Esophagus muscularis mucosa (tissue), 4 donors: ENCODE data around the gene ADK.
"Not testable (repeated sequence)": the region's sequence is repeated elsewhere in the genome, so short reads cannot be mapped to it uniquely, and the experiment has no call there.

Experiments used
- EP300 ChIP-seq: sonication (generic); formaldehyde crosslinking; IDR thresholded peaks from one replicate; pipeline ENCODE4 v1.6.1; 2017; ENCODE audit warnings: antibody characterized with exemption
- POLR2A ChIP-seq: fragments of 450-650 bp; IDR thresholded peaks from one replicate; pipeline ENCODE4 v1.6.1; 2017; ENCODE audit warnings: antibody characterized with exemption, moderate library complexity, mild to moderate bottlenecking, low read depth
- POLR2AphosphoS5 ChIP-seq, 2 donors: sonication (generic); formaldehyde crosslinking; IDR thresholded peaks; one replicate each; pipeline ENCODE4 v1.6.1; 2017; ENCODE audit warnings: antibody characterized with exemption in 2 of 2
- TF ChIP-seq, protein P1 (sequence below), 3 experiments: fragments of 200-600 bp in 2 of 3; fragments of 450-650 bp in 1 of 3; sonication (generic) in 2 of 3; IDR thresholded peaks; one replicate each; pipeline ENCODE4 v1.5.1; 2017 to 2019; ENCODE audit warnings: antibody characterized with exemption in 3 of 3, mild to moderate bottlenecking in 2 of 3, moderate library complexity in 1 of 3

GRCh38 chr10:74217110-74217509, 66.1 kb downstream of the ADK start:
- TF ChIP-seq, protein P1, sequence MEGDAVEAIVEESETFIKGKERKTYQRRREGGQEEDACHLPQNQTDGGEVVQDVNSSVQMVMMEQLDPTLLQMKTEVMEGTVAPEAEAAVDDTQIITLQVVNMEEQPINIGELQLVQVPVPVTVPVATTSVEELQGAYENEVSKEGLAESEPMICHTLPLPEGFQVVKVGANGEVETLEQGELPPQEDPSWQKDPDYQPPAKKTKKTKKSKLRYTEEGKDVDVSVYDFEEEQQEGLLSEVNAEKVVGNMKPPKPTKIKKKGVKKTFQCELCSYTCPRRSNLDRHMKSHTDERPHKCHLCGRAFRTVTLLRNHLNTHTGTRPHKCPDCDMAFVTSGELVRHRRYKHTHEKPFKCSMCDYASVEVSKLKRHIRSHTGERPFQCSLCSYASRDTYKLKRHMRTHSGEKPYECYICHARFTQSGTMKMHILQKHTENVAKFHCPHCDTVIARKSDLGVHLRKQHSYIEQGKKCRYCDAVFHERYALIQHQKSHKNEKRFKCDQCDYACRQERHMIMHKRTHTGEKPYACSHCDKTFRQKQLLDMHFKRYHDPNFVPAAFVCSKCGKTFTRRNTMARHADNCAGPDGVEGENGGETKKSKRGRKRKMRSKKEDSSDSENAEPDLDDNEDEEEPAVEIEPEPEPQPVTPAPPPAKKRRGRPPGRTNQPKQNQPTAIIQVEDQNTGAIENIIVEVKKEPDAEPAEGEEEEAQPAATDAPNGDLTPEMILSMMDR (IDR thresholded peaks at IDR 0.05): not testable (repeated sequence)
- not testable (repeated sequence) for TF ChIP-seq POLR2A; POLR2AphosphoS5 (IDR thresholded peaks at IDR 0.05); EP300
